HL-60 (cell line): ENCODE data around the gene PLCB1.

Experiments
- DNase-seq, 2 experiments: peaks; one replicate each; pipeline ENCODE4 v3.0.0-alpha.2; 2010 to 2020; ENCODE audit warnings: low read depth in 1 of 2, low spot score in 1 of 2
- H3K27ac ChIP-seq: fragments of 250-450 bp; sonication (Bioruptor Pico); replicated peaks from 2 replicates; pipeline ENCODE4 v1.5.1; 2020; ENCODE audit warnings: mild to moderate bottlenecking, moderate library complexity
- H3K27me3 ChIP-seq: fragments of 250-450 bp; sonication (Bioruptor Pico); 2 replicates; pipeline ENCODE4 v1.5.1; 2021; ENCODE audit warnings: mild to moderate bottlenecking, moderate library complexity; ENCODE audit not compliant: insufficient read depth, poor library complexity, severe bottlenecking
- H3K4me3 ChIP-seq: replicated peaks from 2 replicates; pipeline ENCODE4 v1.5.1; 2011; ENCODE audit warnings: mild to moderate bottlenecking, control low read depth, low read length; ENCODE audit not compliant: insufficient read depth
- GABPA ChIP-seq: IDR thresholded peaks from 2 replicates; pipeline ENCODE4 v1.6.1; 2012; ENCODE audit warnings: low read depth
- POLR2AphosphoS5 ChIP-seq: IDR thresholded peaks from 2 replicates; pipeline ENCODE4 v1.6.1; 2012; ENCODE audit warnings: low read depth
- SPI1 ChIP-seq: IDR thresholded peaks from 2 replicates; pipeline ENCODE4 v1.6.1; 2012; ENCODE audit warnings: low read depth, mild to moderate bottlenecking, borderline replicate concordance
- TF ChIP-seq, protein P1 (sequence below): IDR thresholded peaks from one replicate; pipeline ENCODE4 v1.5.1; 2011; ENCODE audit warnings: low read length, control low read depth, inconsistent platforms; ENCODE audit not compliant: insufficient read depth
- TF ChIP-seq, protein P2 (sequence below): IDR thresholded peaks from 2 replicates; pipeline ENCODE4 v1.6.1; 2012; ENCODE audit warnings: low read depth; ENCODE audit not compliant: insufficient replicate concordance

PLCB1 gene

DNA sequence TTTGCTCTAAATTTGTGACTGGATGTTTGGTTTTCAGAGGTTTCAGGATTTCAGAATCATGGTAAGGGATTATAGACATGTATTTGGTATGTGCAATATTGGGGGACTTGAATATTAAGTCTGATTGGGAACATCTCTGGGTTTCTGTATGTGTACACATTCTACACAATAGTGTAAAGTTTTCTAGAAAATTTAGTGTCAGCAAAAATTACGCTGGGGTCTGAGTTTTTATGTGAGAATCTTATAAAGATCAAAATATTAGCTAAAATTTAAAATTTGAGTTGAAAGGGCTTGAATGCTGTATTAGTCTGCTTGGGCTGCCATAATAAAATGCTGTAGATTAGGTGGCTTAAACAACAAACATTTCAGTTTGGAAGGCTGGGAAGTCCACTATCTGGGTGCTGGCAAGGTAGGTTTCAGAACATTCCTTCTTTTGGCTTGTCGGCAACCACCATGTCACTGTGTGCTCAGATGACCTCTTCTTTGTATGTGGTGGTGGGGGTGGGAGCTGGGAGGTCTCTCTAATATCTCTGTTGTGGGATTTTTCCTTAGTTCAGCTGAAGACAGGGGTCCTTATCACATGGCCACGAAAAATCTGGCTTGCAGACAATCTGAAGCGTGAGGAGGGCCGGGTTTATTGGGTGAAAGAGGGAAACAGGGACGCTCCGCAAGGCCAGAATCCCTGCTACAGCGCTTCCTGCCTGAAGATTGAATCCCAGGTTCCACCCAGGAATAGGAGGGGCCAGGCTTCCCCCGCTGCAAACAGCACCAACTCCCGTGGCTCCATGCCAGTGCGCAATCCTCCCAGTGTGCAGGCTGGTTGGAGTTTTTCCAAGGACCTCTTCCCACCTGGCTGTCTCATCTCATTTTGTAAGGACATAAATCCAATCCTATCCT lies 299.7 kb downstream of the PLCB1 start:
- TF ChIP-seq, protein P1, sequence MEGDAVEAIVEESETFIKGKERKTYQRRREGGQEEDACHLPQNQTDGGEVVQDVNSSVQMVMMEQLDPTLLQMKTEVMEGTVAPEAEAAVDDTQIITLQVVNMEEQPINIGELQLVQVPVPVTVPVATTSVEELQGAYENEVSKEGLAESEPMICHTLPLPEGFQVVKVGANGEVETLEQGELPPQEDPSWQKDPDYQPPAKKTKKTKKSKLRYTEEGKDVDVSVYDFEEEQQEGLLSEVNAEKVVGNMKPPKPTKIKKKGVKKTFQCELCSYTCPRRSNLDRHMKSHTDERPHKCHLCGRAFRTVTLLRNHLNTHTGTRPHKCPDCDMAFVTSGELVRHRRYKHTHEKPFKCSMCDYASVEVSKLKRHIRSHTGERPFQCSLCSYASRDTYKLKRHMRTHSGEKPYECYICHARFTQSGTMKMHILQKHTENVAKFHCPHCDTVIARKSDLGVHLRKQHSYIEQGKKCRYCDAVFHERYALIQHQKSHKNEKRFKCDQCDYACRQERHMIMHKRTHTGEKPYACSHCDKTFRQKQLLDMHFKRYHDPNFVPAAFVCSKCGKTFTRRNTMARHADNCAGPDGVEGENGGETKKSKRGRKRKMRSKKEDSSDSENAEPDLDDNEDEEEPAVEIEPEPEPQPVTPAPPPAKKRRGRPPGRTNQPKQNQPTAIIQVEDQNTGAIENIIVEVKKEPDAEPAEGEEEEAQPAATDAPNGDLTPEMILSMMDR = no peak
- TF ChIP-seq GABPA = no peak
- no peak for TF ChIP-seq SPI1
- no peak for TF ChIP-seq POLR2AphosphoS5
- TF ChIP-seq, protein P2, sequence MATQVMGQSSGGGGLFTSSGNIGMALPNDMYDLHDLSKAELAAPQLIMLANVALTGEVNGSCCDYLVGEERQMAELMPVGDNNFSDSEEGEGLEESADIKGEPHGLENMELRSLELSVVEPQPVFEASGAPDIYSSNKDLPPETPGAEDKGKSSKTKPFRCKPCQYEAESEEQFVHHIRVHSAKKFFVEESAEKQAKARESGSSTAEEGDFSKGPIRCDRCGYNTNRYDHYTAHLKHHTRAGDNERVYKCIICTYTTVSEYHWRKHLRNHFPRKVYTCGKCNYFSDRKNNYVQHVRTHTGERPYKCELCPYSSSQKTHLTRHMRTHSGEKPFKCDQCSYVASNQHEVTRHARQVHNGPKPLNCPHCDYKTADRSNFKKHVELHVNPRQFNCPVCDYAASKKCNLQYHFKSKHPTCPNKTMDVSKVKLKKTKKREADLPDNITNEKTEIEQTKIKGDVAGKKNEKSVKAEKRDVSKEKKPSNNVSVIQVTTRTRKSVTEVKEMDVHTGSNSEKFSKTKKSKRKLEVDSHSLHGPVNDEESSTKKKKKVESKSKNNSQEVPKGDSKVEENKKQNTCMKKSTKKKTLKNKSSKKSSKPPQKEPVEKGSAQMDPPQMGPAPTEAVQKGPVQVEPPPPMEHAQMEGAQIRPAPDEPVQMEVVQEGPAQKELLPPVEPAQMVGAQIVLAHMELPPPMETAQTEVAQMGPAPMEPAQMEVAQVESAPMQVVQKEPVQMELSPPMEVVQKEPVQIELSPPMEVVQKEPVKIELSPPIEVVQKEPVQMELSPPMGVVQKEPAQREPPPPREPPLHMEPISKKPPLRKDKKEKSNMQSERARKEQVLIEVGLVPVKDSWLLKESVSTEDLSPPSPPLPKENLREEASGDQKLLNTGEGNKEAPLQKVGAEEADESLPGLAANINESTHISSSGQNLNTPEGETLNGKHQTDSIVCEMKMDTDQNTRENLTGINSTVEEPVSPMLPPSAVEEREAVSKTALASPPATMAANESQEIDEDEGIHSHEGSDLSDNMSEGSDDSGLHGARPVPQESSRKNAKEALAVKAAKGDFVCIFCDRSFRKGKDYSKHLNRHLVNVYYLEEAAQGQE = no peak
- H3K27me3 ChIP-seq = no peaks in the 10 kb centered on the region
- H3K27ac ChIP-seq = no peak overlapping the region
- no peak for DNase-seq
- no peak overlapping the region for H3K4me3 ChIP-seq

DNA sequence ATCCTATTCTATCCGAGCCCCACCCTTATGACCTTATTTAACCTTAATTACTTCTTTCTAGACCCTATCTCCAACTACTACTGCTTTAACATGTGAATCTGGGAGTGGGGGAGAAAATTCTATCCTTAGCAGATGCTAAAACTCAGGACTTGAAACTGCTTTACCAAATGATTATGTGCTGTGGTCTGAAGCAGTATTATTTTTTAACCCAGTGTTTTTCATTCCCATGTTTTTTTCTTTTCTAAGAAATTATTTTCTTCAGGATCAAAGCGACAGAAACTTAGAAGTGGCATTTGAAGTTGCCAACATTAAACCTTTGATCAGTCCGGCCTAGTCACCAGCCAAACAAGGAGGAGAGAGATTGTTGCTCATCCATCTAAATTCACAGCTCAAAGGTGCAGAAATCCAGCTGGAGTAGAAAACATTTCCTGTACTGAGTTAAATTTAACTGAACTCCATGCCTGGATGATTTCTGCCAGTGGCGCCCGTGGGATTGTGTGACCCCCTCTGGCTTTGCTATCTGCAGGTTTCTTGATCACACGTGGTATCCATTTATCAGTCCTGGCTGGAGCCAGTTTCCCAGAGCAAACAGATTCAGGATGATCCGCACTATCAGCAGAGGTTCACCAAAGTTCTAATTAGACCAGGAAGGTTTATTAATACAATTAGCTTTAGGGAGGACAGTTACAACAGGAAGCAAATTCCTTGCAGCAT lies 300.5 kb downstream of the PLCB1 start:
- Histone ChIP-seq H3K27ac (no peak overlapping the region), H3K27me3 (no peaks in the 10 kb centered on the region), H3K4me3 (no peak overlapping the region)
- TF ChIP-seq, protein P1 = no peak
- TF ChIP-seq POLR2AphosphoS5 (no peak), GABPA (no peak)
- TF ChIP-seq, protein P2 = no peak
- no peak for DNase-seq

DNA sequence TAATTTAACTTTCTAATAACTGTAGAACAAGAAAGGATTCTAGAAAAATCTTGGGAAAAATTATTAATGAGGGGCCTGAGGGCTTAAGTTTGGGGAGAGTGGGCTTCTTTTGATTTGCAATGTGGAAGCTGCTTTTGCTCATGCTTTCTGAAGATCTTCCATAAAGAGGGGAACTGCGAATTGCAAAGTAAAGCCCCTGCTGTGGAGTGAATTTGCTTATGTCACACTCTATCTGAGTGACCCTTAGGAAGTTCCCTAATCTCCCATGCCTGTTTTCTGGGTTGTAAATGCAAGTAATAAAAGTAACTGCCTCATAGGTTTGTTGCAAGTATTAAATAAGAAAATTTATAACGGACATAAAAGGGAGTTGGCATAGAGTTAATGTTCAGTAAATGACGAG lies 301.2 kb downstream of the PLCB1 start:
- Histone ChIP-seq H3K4me3 (no peak overlapping the region), H3K27ac (no peak overlapping the region), H3K27me3 (no peaks in the 10 kb centered on the region)
- DNase-seq = no peak
- no peak for TF ChIP-seq POLR2AphosphoS5
- TF ChIP-seq, protein P1 = no peak
